Measurements from ENCODE around the gene SLC24A1. TPM values are rescaled to one million over a fixed set of nuclear protein-coding genes. Genes with fewer than 3 reads are reported as not detected.

The SLC24A1 gene
- total RNA-seq = 11.8 TPM
- long read RNA-seq, partial matches to known transcripts = 0 of 4 reads
- long read RNA-seq, other reads (novel, unspliced or antisense) = 3 of 4 reads

DNA sequence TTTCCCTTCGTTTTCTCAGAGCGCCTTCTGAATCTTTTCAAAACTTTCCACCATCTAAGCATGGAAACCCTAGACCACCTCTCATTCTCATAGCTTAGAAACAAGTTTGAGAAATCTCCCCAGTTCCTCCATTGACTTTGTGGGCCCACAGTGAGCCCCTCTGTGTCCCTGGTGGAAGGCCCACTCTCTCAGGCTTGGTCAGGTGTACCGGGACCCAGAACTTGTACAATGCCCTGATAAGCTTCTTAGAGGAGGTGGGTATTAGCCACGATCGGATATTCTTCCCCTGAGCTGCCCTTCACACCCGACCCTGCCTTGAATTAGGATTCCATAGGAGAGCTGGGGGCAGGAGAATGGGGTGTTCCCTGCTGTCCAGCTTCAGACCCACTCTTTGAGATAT is at the start of gene SLC24A1:
SLC24A1 (plus strand) TSS at position 301 of the 400 bp plus-strand sequence. CDS start 2,143 bp downstream, outside the sequence.
- H3K27ac ChIP-seq = no peak within 1 kb of the TSS
- no peaks in the 10 kb centered on the region for H3K27me3 ChIP-seq
- DNase-seq (no peak), ATAC-seq (no peak)
- intact Hi-C loops (cut with DNase I) = no loop called here
- TF ChIP-seq, protein P1, sequence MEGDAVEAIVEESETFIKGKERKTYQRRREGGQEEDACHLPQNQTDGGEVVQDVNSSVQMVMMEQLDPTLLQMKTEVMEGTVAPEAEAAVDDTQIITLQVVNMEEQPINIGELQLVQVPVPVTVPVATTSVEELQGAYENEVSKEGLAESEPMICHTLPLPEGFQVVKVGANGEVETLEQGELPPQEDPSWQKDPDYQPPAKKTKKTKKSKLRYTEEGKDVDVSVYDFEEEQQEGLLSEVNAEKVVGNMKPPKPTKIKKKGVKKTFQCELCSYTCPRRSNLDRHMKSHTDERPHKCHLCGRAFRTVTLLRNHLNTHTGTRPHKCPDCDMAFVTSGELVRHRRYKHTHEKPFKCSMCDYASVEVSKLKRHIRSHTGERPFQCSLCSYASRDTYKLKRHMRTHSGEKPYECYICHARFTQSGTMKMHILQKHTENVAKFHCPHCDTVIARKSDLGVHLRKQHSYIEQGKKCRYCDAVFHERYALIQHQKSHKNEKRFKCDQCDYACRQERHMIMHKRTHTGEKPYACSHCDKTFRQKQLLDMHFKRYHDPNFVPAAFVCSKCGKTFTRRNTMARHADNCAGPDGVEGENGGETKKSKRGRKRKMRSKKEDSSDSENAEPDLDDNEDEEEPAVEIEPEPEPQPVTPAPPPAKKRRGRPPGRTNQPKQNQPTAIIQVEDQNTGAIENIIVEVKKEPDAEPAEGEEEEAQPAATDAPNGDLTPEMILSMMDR (IDR thresholded peaks at IDR 0.05) = no peak
- peaks cover 19% of the 10 kb centered on the region for H3K36me3 ChIP-seq
- no peaks in the 10 kb centered on the region for H3K9me3 ChIP-seq
- no peak within 1 kb of the TSS for H3K4me3 ChIP-seq
- H3K4me1 ChIP-seq = no peaks in the 10 kb centered on the region

DNA sequence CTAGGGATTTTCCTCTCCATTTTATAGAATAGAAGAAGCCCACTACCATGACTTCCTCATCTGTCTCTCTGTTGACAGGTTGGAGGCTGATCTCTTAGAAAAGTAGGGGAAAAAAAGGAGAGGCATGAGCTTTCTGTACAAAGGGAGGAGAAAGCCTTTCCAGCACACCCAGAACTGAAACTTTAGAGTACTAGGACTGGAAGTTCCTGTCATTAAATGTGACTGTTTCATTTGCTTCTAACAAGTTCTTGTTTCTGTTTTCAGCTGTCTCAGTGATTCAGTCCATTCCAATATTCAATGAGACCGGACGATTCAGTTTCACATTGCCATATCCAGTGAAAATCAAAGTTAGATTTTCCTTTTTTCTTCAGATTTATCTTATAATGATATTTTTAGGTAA is 49.8 kb upstream of the SLC24A1 start:
- TF ChIP-seq, protein P1 (IDR thresholded peaks at IDR 0.05) = no peak
- Histone ChIP-seq H3K4me1 (no peaks in the 10 kb centered on the region), H3K27ac (no peak overlapping the region), H3K27me3 (no peaks in the 10 kb centered on the region), H3K9me3 (no peaks in the 10 kb centered on the region), H3K4me3 (no peak overlapping the region), H3K36me3 (peaks cover 57% of the 10 kb centered on the region)
- DNase-seq (no peak), ATAC-seq (no peak)
- intact Hi-C loops (cut with DNase I) = no loop called here

DNA sequence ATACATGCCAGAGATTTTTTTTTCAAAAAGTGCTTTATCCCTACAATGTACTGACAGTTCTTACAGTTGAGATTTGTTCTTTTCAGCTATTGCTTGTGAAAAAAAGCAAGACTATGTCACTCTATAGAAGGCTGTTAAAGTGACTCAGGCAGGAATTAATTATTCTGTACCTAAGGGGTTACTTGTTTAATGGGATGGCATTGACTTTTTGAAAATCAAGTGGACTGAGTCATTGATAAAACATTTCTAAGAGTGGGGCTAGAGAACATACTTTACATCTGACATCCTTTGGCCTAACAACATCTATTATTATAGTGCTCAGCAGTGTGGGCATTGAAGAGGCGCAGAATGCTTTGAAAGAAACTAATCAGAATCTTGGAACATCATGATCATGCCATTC is 45.1 kb upstream of the SLC24A1 start:
- DNase-seq (no peak), ATAC-seq (peak; percentile 23)
- H3K9me3 ChIP-seq = no peaks in the 10 kb centered on the region
- intact Hi-C loops (cut with DNase I) = no loop called here
- TF ChIP-seq, protein P1 (IDR thresholded peaks at IDR 0.05) = no peak
- no peak overlapping the region for H3K4me3 ChIP-seq
- H3K4me1 ChIP-seq = no peaks in the 10 kb centered on the region
- H3K27ac ChIP-seq = no peak overlapping the region
- H3K27me3 ChIP-seq = no peaks in the 10 kb centered on the region
- H3K36me3 ChIP-seq = peaks cover 66% of the 10 kb centered on the region

DNA sequence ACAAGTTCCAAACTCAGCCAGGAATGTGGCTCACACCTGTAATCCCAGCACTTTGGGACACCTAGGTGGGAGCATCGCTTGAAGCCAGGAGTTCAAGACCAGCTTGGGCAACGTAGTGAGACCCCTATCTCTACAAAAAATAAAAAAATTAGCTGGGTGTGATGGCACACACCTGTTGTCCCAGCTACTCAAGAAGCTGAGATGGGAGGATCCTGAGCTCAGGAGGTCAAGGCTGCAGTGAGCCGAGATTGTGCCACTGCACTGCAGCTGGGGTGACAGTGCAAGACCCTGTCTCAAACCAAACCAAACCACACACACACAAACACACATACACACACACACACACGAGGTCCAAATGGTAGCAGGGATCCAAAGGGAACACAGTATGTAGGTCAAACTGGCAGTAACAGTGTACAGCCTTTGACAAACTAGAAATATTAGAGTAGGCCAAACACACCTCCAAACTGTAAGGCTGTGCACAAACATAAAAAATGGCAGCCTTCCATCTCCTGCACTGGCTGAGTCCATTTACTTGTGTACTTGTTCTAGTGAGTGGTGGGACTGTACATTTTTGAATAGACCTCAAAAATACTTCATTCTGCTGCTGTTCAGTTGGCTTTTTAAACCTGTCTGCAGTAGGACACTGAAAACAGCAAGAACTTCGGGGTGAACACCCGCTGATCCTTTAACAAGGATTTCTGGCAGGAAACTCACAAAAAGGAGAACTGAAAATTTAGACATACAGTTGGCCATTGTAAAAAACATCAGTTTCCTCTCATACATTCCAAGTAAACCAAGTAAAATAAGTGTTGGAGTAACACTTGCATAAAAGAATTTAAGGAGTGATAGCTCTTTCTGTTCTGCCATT is 44.4 kb upstream of the SLC24A1 start:
- Histone ChIP-seq H3K36me3 (peaks cover 70% of the 10 kb centered on the region), H3K9me3 (no peaks in the 10 kb centered on the region), H3K27me3 (no peaks in the 10 kb centered on the region), H3K27ac (no peak overlapping the region), H3K4me1 (no peaks in the 10 kb centered on the region), H3K4me3 (no peak overlapping the region)
- intact Hi-C loops (cut with DNase I) = no loop called here
- no peak for DNase-seq
- TF ChIP-seq, protein P1 (IDR thresholded peaks at IDR 0.05) = no peak
- ATAC-seq = no peak

DNA sequence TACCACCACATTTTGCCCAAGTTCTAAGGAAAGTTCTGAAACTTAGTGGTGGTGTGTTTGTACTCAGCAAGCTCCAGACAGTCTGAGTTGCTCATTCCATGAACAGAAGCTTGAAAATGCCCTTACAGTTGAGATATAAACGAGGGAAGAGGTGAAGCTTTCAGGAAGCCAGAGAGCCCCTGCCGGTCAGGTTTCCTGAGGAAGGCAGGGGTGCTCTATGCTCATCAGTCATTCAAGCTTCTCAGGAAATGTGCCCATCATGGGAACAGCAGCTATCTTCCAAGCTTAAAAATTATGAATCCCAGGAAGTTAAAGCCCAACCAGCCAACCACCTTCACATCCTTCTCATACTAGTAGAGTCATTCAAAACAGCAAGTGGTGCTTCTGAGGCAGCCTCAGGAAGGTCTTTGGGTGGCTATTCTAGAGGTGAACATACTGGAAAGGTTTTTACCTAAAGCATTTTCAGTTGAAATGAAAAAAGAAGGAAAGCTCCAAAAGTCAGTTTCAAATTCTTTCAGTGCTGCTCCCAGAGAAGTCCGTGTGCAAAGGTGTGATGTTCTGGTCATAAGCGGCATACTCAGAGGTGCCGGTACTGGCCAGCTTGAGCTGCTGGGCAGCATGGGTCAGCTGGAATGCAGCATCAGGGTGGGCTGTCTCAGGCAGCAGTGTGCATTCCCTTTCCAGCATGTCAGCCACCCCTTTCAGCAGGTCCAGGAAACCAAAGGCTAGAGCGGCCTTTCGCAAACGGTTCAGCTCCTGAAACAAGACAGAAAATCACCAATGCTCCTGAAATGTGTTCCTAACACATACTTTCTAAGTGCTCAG is 42.6 kb upstream of the SLC24A1 start:
- intact Hi-C loops (cut with DNase I) = no loop called here
- Histone ChIP-seq H3K36me3 (peaks cover 73% of the 10 kb centered on the region), H3K4me3 (no peak overlapping the region), H3K27ac (no peak overlapping the region), H3K27me3 (no peaks in the 10 kb centered on the region), H3K9me3 (no peaks in the 10 kb centered on the region), H3K4me1 (no peaks in the 10 kb centered on the region)
- ATAC-seq = no peak
- no peak for DNase-seq
- TF ChIP-seq, protein P1 (IDR thresholded peaks at IDR 0.05) = no peak

Measured in upper lobe of right lung (tissue), 1 donor.